Sciatic nerve (tissue), 2 donors: Measurements from ENCODE around the gene PPP1R14B. TPM values are rescaled to one million over a fixed set of nuclear protein-coding genes. Genes with fewer than 3 reads are reported as not detected.

Experiments
- ATAC-seq: fragments of 200-7000 bp; cut with Tn5 transposase; one replicate; pipeline ENCODE4 v1.9.1; 2020; ENCODE audit warnings: mild to moderate bottlenecking, moderate library complexity
- DNase-seq: peaks from one replicate; pipeline ENCODE4 v3.0.0-alpha.2; 2020; ENCODE audit warnings: low spot score
- intact Hi-C: fragments of 100-400 bp; cut with DNase I; formaldehyde crosslinking; loops from one replicate; pipeline ENCODE4 v1.14.2; 2022
- total RNA-seq: library from RNA; stranded (reverse); fragmentation: NEBNext Ultra II Directional; extraction: Animal tissue kit (Norgen Biotek cat#: 25700); gene quantifications from one replicate; pipeline ENCODE4 v1.2.1, GENCODE V29; 2021
- donor health status: DM: no; HTN: no; CAD: no.
- donor health status: DM: no; HTN: no; CAD: no.

Gene PPP1R14B
- total RNA-seq, 1 donor from 2014 or later: 48.8 TPM

DNA sequence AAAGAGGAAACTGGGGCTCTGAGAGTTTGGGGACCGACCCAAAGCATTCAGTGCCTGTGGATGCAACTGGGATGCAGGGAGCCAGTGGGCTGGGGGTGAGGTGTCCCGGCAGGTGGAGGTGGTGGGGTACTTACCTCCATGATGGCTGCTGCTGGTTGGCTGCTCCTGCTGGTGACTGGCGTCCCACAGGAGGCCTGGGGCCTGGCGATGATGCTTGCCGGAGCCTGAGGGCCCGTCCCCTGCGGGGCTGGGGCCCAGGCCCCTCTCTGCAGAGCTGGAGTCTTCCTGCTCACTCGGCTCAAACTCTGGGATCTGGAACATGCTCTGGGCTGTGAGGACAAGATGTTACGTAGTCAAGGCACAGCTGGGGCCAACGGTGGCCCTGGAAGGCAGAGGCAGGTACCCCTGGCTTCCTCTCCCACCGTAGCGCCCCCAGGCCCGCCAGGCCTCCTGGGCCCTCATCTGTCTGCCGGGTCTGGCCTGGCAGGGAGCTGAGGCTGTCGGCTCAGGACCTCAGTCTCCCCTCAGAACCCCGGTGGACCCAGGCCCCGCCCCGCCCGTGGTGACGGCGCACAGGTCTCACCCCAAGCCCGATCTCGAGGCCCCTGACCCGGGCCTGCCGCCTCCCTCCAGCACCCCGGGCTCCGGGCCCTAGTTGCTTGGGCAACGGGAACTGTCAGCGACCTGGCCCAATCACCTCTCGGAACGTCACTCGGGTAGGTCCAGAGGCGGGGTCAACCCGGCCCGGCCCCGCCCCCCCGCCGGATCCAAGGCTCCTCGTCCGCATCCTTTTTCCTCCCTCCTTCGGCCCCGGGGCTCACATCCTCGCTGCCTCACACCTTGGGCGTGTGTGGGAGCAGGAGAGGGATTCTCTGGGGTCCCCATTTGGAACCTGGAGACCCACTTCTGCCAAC lies 37.6 kb upstream of the PPP1R14B start, which contains the start of gene BAD:
TSS of gene BAD (minus strand) at position 618 of the 914 bp plus-strand sequence. CDS start at position 321, 297 bp downstream.
- ATAC-seq (peak; percentile 97), DNase-seq (peak; percentile 98)
- intact Hi-C loops: no loop called here

- ATAC-seq: no peak
- intact Hi-C loops: no loop called here
- DNase-seq: no peak
Measured at GRCh38 chr11:64283092-64283491, 36.3 kb upstream of the PPP1R14B start.

DNA sequence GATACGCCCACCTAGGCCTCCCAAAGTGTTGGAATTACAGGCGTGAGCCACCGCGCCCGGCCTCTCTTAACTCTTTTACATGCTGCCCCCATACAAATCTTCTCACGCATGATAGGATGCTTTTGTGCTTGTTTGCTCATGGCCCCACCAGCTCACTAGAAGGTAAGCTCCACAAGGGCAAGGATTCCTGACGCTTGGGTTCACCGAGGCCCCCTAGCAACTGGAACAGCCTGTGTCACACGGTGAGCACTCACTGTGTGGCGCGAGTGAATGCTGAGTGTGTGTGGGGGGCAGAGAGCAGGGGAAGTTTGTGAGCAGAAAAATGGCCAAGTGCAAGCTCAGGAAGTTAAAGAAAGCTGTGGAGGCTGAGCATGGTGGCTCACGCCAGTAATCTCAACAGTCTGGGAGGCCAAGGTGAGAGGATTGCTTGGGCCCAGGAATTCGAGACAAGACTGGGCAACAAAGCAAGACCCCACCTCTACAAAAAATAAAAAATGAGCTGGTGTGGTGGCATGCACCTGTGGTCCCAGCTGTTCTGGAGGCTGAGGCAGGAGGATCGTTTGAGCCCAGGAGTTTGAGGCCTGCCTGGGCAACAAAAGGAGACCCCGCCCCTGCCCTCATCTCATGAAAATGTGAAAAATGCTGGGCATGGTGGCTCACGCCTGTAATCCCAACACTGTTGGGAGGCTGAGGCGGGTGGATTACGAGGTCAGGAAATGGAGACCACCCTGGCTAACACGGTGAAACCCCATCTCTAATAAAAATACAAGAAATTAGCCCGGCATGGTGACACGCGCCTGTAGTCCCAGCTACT lies 35.4 kb upstream of the PPP1R14B start:
- intact Hi-C loops: no loop called here
- no peak for DNase-seq
- ATAC-seq: no peak

DNA sequence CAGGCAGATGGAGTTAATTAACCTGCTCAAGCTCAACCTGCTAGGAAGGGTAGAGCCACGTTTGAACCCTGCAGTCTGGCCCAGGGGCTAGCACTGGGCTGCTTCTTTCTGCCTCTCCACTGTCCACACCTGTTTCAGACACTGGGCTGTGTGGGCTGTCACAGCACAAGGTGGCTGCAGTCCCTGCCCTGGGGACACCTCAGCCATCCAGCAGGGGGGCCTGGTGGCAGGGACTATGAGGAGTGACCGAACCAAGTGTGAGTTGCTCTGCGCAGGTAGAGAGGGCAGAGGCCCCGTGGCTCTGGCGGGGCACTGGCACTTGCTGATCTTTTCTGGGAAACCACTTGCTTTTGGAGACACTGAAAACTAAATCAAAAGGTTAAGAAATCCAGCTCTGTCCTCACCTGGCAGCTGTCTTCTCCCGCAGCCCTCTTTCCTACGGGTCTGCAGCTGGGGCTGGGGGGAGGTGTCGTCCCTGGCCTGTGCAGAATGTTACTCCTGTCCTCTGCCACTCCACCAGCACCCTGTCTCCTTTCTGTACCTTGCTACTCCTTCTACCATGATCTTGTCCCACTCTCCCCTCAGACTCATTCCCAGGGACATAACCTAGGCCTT lies 31.9 kb upstream of the PPP1R14B start:
- intact Hi-C loops: no loop called here
- ATAC-seq (no peak), DNase-seq (no peak)

DNA sequence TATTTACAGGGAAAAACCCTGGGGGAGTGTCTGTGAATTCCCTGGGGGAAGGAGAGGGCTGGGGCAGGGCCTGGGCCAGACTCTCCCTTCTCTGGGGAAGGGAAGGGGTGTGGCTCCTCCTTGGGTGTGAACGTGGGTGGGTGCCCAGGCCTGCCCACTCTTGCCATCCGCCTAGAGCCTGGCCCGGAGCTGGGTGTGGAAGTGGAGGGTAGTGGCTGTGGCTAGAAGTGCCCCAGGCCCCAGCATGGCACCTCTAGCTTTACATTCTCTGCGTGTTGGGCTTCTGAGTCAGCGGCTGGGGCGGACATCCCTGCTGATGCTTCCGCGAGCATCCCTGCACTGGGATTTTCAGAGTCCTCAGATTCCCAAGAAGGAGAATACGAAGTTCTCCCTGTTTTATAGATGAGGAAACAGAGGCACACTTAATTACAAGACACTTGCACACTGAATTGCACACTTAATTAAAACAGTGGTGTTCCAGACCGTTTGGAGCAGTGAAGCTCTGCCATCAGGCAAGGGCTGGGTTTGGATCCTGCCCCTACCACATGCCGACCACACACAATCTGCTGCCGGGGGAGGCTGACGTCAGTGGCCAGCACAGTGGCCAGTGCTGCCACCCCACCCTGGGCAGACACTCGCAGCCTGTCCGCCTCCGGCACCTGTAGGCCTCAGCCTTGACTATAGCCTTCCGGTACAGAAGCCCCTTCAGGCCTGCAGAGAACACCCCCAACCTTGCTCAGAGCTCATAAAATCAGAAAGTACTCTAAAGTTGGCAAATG lies 30.1 kb upstream of the PPP1R14B start:
- ATAC-seq: no peak
- intact Hi-C loops: no loop called here
- DNase-seq: no peak

GRCh38 chr11:64275841-64276240 lies 29.1 kb upstream of the PPP1R14B start:
- ATAC-seq (no peak), DNase-seq (no peak)
- intact Hi-C loops: no loop called here

DNA sequence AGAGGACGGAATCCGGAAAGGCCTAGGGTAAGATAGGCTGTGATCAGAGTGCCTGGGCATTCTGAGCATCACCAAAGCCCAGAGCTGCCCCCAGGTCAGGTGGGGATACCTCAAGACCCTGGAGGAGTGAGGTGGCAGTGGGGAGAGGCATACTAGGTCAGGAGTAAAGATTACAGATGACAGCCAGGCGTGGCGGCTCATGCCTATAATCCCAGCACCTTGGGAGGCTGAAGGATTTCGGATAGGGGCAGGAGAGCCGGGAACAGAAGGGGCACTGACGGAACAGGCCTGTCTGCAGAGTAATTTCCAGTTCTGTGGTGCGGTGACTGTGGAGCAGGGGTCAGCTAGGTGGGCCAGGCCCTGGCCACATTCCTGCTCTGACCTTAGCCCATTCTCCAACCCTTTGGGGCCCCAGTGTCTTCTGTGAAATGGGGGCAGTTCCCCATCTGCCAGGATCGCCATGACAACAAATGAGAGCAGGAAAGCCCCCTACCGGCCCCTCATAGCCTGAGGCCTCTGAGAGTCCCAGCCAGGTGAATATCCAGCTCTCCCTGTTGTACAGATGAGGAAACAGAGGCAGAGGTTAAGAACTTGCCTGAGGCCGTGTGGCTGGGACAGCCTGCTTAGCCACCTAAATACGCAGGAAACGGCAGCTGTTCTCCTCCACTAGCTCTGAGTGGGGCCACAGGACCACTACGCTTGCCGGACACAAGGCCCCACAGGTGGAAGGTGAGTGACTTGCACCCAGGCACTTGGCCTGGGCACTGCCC lies 28.5 kb upstream of the PPP1R14B start:
- ATAC-seq (no peak), DNase-seq (no peak)
- intact Hi-C loops: no loop called here

DNA sequence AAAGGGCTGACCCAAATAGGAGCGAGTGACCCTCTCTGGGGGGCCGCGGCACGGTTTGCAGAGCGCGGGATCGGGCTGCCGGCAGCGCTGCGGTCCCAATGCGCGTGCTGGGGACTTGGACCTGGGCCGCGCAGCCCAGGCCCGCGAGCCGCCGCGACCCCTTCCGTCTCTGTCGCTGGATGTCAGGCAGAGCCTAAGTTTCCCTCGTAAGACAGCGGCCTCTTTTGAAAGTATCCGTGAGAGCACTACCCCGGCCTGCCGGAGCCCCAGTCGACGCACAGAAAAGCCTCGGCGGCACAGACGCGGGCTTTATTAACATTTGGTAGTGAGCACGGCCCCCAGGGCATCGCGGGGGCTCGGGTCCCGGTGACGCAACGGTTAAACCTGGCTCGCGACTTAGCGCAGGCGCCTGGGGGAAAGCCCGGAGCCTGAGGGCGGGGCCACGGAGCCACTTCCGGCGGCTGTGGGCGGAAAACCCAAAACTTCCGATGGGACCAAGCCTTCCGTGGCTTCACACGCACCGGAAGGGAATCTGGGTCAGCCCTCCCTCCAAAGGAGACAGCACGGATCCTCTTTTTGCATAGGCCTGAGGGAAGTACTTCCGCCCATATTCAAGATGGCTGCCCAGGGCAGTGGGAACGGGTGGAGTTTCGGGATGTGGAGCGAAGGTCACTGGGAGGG lies 22.9 kb upstream of the PPP1R14B start:
- intact Hi-C loops: no loop called here
- ATAC-seq (peak; percentile 92), DNase-seq (peak; percentile 98)

GRCh38 chr11:64268893-64269539 lies 22.3 kb upstream of the PPP1R14B start:
- intact Hi-C loops: no loop called here
- ATAC-seq (peak; percentile 3), DNase-seq (no peak)

GRCh38 chr11:64268025-64268892 lies 21.5 kb upstream of the PPP1R14B start:
- ATAC-seq: peak; percentile 0
- intact Hi-C loops: no loop called here
- DNase-seq: peak; percentile 81

- ATAC-seq (no peak), DNase-seq (no peak)
- intact Hi-C loops: no loop called here
Measured at GRCh38 chr11:64267207-64267945, 20.6 kb upstream of the PPP1R14B start.

DNA sequence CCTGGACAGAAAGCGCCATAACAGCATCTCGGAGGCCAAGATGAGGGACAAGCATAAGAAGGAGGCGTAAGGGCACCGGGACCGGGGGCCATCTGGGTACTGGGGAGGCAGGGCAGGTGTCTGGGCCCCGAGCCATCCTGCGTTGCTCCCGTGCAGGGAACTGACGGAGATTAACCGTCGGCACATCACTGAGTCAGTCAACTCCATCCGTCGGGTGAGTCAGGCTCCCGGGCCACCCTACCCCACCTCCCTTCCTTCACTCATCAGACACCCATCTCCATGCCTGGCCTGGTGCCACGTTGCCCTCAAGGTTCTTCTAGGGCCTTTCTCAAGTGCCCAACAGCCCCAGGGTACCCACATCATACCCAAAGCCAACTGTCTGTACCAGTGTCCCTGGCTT lies 19.6 kb upstream of the PPP1R14B start:
- intact Hi-C loops: no loop called here
- ATAC-seq: no peak
- no peak for DNase-seq

GRCh38 chr11:64265176-64266160 lies 18.7 kb upstream of the PPP1R14B start:
- no peak for ATAC-seq
- DNase-seq: no peak
- intact Hi-C loops: no loop called here

- no peak for ATAC-seq
- intact Hi-C loops: no loop called here
Measured at GRCh38 chr11:64264371-64264852, 17.7 kb upstream of the PPP1R14B start.

More at GRCh38 chr11:64264371-64264852, 17.7 kb upstream of the PPP1R14B start:
- DNase-seq: no peak
